GM12801 (cell line): ENCODE data around the gene ABCG5.
A peak's percentile ranks its signal among the peaks of the same experiment; 100 is the strongest.

ENCODE experiments used
- TF ChIP-seq, protein P1 (sequence below): IDR thresholded peaks from one replicate; pipeline ENCODE4 v1.5.1; 2011; ENCODE audit warnings: control low read depth; ENCODE audit not compliant: insufficient read length; ENCODE audit errors: extremely low read depth

Gene ABCG5

DNA sequence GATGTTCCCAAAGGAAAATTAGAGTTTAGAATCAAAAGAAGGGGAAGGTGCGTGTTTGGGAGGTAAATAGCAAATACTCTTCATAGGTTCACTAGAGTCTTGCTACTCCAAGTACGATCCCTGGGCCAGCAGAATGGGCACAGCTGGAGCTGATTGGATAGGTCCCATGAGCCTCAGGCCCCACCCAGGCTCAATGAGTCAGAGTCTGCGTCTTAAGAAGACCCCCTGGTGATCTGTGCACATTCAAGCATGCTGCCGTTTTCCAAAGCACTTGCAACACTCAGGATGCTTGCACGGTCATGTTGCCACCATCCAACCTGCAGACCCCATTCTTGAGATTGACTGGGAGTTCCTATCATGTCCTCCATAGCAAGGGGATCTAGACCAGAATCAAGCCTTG lies 40.6 kb upstream of the ABCG5 start:
- TF ChIP-seq, protein P1, sequence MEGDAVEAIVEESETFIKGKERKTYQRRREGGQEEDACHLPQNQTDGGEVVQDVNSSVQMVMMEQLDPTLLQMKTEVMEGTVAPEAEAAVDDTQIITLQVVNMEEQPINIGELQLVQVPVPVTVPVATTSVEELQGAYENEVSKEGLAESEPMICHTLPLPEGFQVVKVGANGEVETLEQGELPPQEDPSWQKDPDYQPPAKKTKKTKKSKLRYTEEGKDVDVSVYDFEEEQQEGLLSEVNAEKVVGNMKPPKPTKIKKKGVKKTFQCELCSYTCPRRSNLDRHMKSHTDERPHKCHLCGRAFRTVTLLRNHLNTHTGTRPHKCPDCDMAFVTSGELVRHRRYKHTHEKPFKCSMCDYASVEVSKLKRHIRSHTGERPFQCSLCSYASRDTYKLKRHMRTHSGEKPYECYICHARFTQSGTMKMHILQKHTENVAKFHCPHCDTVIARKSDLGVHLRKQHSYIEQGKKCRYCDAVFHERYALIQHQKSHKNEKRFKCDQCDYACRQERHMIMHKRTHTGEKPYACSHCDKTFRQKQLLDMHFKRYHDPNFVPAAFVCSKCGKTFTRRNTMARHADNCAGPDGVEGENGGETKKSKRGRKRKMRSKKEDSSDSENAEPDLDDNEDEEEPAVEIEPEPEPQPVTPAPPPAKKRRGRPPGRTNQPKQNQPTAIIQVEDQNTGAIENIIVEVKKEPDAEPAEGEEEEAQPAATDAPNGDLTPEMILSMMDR = no peak

DNA sequence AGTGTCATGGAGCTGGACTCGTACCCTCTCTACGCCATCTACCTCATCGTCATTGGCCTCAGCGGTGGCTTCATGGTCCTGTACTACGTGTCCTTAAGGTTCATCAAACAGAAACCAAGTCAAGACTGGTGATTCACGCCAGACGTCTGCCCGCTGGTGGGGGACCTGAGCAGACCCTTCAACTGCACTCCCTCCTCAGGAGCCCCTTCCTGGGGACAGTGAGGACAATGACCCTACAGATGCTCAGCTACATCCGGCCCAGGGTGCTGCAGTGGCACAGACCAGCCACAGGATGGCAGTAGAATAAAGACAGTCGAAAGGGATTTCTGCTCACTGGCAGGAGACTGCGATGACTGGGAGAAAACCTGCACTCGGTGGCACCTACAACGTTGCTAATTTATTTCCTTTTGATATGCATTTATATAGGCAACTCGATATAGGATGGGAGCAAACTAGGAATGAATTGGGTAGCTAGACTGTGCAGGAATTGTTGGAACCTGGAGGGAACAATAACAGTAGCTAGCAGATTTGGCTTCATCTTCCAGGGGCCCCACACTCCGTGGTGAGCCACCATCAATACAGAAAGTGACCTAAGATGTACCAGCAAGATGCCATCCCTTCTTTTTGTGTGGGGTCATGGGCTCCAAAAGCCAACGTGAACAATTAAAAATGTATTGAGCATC lies 39.3 kb upstream of the ABCG5 start:
- TF ChIP-seq, protein P1 = peak; percentile 76

DNA sequence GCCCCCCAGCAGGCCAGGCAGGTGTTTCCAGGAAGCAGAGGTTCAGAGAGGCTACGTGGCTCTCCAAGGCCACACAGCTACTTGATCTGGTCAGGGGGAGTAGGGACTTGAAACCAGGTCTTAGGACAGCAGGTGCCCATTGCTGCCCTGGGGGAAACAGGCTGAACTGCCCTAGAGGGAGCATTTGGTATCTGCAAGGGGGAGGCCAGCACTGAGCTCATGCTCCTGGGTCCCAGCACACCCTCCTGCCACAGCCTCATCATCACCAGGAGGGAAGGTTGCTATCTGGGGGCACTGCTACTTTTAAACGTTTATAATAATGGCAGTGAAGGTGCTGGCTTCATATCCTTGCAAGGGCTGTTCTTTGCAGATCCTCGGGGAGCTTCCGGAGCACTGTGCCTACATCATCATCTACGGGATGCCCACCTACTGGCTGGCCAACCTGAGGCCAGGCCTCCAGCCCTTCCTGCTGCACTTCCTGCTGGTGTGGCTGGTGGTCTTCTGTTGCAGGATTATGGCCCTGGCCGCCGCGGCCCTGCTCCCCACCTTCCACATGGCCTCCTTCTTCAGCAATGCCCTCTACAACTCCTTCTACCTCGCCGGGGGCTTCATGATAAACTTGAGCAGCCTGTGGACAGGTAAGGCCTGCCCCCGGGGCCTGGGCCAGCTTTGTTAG lies 36.3 kb upstream of the ABCG5 start:
- TF ChIP-seq, protein P1 = no peak

DNA sequence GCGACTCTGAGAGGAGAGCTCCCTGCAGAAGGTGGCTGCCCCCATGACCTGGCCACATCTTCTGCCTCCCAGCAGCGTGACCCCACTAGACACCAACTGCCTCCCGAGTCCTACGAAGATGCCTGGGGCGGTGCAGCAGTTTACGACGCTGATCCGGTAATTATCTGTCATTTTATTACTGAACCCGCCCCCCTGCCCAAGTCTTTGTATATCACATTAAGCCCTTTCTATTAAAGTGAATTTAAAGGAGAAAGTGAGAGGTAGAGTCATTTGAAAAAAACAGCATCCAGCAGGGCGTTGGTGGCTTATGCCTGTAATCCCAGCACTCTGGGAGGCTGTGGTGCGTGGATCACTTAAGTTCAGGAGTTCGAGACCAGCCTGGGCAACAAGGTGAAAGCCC lies 33.5 kb upstream of the ABCG5 start:
- TF ChIP-seq, protein P1 = no peak

- TF ChIP-seq, protein P1 = no peak
Observed at GRCh38 chr2:43855292-43855691, 16.7 kb upstream of the ABCG5 start.

- TF ChIP-seq, protein P1 = no peak
Observed at GRCh38 chr2:43854671-43855070, 16.0 kb upstream of the ABCG5 start.

DNA sequence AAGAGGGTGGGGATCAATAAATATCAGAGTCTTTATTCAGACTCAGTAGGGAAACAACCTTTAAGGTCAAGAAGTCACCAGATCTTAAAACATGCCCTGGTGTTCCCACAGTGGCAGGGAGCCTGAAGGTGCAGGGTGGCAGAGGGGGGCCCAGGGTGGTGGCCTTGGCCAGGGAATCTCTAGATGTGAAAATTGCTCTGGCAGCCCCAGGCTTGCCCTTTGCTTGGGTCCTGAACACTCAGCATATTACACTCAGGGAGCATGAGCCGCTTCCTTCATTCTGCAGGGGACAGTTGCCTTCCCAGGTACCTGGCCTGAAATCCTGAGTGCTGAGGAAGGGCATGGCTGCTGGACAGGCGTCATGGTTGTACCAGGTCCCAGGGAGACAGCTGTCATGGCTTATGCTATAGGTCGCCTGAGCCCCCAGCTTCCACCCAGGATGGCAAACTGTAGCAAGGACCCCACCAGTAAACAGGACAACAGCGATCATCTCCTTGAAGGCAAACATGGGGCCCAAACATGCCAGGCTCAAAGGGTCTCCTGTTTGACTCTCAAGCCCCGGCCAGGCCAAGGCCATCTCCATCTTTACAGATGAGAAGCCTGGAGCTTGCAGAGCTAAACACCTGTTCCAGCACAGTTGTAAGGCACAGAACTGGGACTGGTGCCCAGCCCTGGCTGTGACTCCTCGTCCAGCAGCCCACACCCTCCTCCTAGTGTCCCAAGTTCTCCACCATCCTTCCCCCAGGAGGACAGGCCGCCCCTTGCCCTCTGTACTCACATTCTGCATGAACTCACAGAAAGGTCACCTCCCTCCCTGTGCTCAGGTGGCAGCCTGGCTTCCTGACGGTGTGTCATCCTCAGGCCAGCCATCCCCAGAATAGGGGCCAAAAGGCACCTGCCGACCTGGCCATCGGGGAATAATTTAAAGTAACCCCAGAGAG lies 14.8 kb upstream of the ABCG5 start:
- TF ChIP-seq, protein P1 = no peak
